HG02642 (cell line): ENCODE results near the gene ABO.
"Not testable (repeated sequence)": the region's sequence is repeated elsewhere in the genome, so short reads cannot be mapped to it uniquely, and the experiment has no call there.

ENCODE experiments used
- ATAC-seq: cut with Tn5 transposase; IDR thresholded peaks from one replicate; pipeline ENCODE4 v1.9.1; 2021; ENCODE audit warnings: mild to moderate bottlenecking; ENCODE audit not compliant: unreplicated experiment, poor library complexity

Gene ABO

GRCh38 chr9:133268335-133269056, 6.5 kb downstream of the ABO start:
- ATAC-seq: no peak

- no peak for ATAC-seq
These were observed 10.7 kb downstream of the ABO start for GRCh38 chr9:133264235-133264764.

GRCh38 chr9:133263557-133263956, 11.4 kb downstream of the ABO start:
- ATAC-seq: no peak

GRCh38 chr9:133262226-133262625, 12.8 kb downstream of the ABO start:
- ATAC-seq: no peak

GRCh38 chr9:133261753-133262120, 13.3 kb downstream of the ABO start:
- no peak for ATAC-seq

- ATAC-seq: no peak
These were observed 13.8 kb downstream of the ABO start for GRCh38 chr9:133261103-133261752.

- ATAC-seq: no peak
These were observed 14.5 kb downstream of the ABO start for GRCh38 chr9:133260334-133261102.

GRCh38 chr9:133258061-133259015, 16.7 kb downstream of the ABO start:
- ATAC-seq: no peak

GRCh38 chr9:133257465-133257956, 17.5 kb downstream of the ABO start:
- ATAC-seq: no peak

- ATAC-seq: no peak
These were observed 18.3 kb downstream of the ABO start for GRCh38 chr9:133256686-133257091.

GRCh38 chr9:133256136-133256461, 18.9 kb downstream of the ABO start:
- no peak for ATAC-seq

GRCh38 chr9:133255371-133256135, 19.4 kb downstream of the ABO start:
- no peak for ATAC-seq

GRCh38 chr9:133254471-133254870, 20.5 kb downstream of the ABO start:
- no peak for ATAC-seq

GRCh38 chr9:133253268-133253667, 21.7 kb downstream of the ABO start:
- ATAC-seq: no peak

GRCh38 chr9:133252301-133253020, 22.5 kb downstream of the ABO start:
- no peak for ATAC-seq

- ATAC-seq: no peak
These were observed 23.2 kb downstream of the ABO start for GRCh38 chr9:133251773-133252172.

- ATAC-seq: not testable (repeated sequence)
These were observed 23.8 kb downstream of the ABO start for GRCh38 chr9:133251221-133251620.

- no peak for ATAC-seq
These were observed 24.2 kb downstream of the ABO start for GRCh38 chr9:133250741-133251170.

- no peak for ATAC-seq
These were observed 25.7 kb downstream of the ABO start for GRCh38 chr9:133249337-133249736.
